ENCODE results near the gene PBX2. TPM values are rescaled to one million over a fixed set of nuclear protein-coding genes. Genes with fewer than 3 reads are reported as not detected.

Gene PBX2
- total and polyA plus RNA-seq, 2 of the 4 experiments (the other 2 are of a cell fraction) = 17.7 to 56.8 TPM

GRCh38 chr6:32198866-32199265 is 8.9 kb upstream of the PBX2 start:
- Histone ChIP-seq H2BK15ac (ENCODE audit: low read depth, low read length) (no peak overlapping the region), H3K23ac (ENCODE audit: low read depth, low read length) (no peak overlapping the region), H2AFZ (replicated peaks; ENCODE audit: low read length, poor library complexity) (no peak overlapping the region), H3K27me3 (ENCODE audit: control insufficient read depth, insufficient read depth, low read length) (peaks cover 7% of the 10 kb centered on the region; the same call in 1 of the 2 replicates), H3K56ac (ENCODE audit: extremely low read depth, insufficient read depth, low read length) (no peak overlapping the region), H3K4me3 (ENCODE audit: insufficient read depth, low read depth, low read length) (no peak overlapping the region), H3K4ac (ENCODE audit: low read depth, low read length) (no peak overlapping the region), H2AK9ac (replicated peaks; ENCODE audit: low read depth, low read length, poor library complexity) (no peak overlapping the region), H3K27ac (ENCODE audit: insufficient read depth, low read length) (no peak overlapping the region), H4K20me1 (ENCODE audit: insufficient read depth, low read length) (no peaks in the 10 kb centered on the region), H2BK5ac (ENCODE audit: low read depth, low read length, poor library complexity, severe bottlenecking) (no peak overlapping the region), H2BK120ac (ENCODE audit: low read depth, low read length) (no peak overlapping the region), H3K9me1 (ENCODE audit: insufficient read depth, low read length) (peaks cover 13% of the 10 kb centered on the region), H3K36me3 (ENCODE audit: control insufficient read depth, insufficient read depth, low read length) (no peaks in the 10 kb centered on the region), H4K8ac (ENCODE audit: low read depth in 2 of 2, low read length in 2 of 2) (no peak overlapping the region), H4K91ac (ENCODE audit: insufficient read depth, low read depth, low read length) (no peak overlapping the region), H3K14ac (replicated peaks; ENCODE audit: low read depth, low read length) (no peak overlapping the region), H3K4me1 (ENCODE audit: control insufficient read depth, insufficient read depth, low read length) (peaks cover 3% of the 10 kb centered on the region; the same call in 1 of the 2 replicates), H3K79me1 (ENCODE audit: low read depth in 1 of 2, low read length in 2 of 2) (peaks cover 6 to 13% of the 10 kb centered on the region in 2 experiments), H3K4me2 (ENCODE audit: low read depth, low read length) (no peak overlapping the region), H3K9me3 (ENCODE audit: control insufficient read depth, insufficient read depth, low read length) (no peaks in the 10 kb centered on the region), H2AK5ac (ENCODE audit: low read depth, low read length) (no peak overlapping the region), H4K5ac (ENCODE audit: low read depth, low read length) (no peak overlapping the region), H3K18ac (ENCODE audit: low read depth, low read length) (no peak overlapping the region), H2BK20ac (ENCODE audit: low read depth, low read length) (no peak overlapping the region), H3K9ac (ENCODE audit: low read depth, low read length) (no peak overlapping the region)
- in situ Hi-C loops (cut with MboI; ENCODE audit: low sequenced_read_pairs) (loop anchor here (25.0 kb wide), 1 partner anchor 763 kb away; the partner anchor contains the start of genes BRD2 and HLA-DMA), intact Hi-C loops (cut with micrococcal nuclease) (loop anchor here (1.0 kb wide), 1 partner anchor 52 kb away; no protein-coding TSS in a partner anchor), dilution Hi-C loops (cut with HindIII; ENCODE audit: low sequenced_read_pairs, unreplicated experiment) (no loop called here)
- WGBS, 2 experiments (ENCODE audit: extremely low coverage in 2 of 2, insufficient read length in 1 of 2) = 97% methylated on average over 7 of the region's 17 CpGs; no CpG with 5 or more reads in 1 of the 2 experiments
- TF ChIP-seq POLR2A (IDR thresholded peaks at IDR 0.05; ENCODE audit: low read depth, low read length) = no peak
- TF ChIP-seq NFE2L2 (IDR thresholded peaks at IDR 0.05; ENCODE audit: low read depth, low read length) = no peak
- TF ChIP-seq RFX5 (IDR thresholded peaks at IDR 0.05; ENCODE audit: low read depth, low read length) = no peak
- no peak for TF ChIP-seq RCOR1 (IDR thresholded peaks at IDR 0.05; ENCODE audit: insufficient replicate concordance, low read length)
- no peak for TF ChIP-seq MAFK (IDR thresholded peaks at IDR 0.05; ENCODE audit: low read depth, low read length)
- DNase-seq (no peak), ATAC-seq (ENCODE audit: low read depth) (no peak)
- no TSS peak for BruUV-seq (replicated peaks)
- CTCF ChIA-PET = no interaction called here
- POLR2A ChIA-PET (ENCODE audit: unreplicated experiment) = no interaction called here
